Fibroblast of skin of scalp (primary cell): ENCODE data around the gene PNPLA8.
A peak's percentile ranks its signal among the peaks of the same experiment; 100 is the strongest.
"Not testable (repeated sequence)": the region's sequence is repeated elsewhere in the genome, so short reads cannot be mapped to it uniquely, and the experiment has no call there.

Experiments used
- DNase-seq: peaks from one replicate; pipeline ENCODE4 v3.0.0-alpha.2; 2013

The PNPLA8 gene

DNA sequence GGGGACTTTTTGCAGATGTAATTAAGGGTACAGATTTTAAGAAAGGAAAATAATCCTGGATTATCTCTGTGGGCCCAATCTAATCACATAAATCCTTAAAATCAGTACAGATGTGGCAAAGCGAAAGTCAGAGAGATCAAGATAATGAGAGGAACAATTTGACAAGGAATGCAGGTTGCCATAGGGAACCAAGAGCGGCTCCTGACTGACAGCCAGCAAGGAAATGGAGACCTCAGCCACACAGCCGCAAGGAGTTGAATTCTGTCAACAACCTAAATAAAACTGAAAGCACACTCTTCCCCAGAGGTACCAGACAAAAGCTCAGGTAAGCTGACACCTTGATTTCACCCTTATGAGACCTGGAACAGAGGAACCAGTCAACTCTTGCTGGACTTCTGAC, 3.4 kb upstream of the PNPLA8 start:
- DNase-seq, result no peak

DNA sequence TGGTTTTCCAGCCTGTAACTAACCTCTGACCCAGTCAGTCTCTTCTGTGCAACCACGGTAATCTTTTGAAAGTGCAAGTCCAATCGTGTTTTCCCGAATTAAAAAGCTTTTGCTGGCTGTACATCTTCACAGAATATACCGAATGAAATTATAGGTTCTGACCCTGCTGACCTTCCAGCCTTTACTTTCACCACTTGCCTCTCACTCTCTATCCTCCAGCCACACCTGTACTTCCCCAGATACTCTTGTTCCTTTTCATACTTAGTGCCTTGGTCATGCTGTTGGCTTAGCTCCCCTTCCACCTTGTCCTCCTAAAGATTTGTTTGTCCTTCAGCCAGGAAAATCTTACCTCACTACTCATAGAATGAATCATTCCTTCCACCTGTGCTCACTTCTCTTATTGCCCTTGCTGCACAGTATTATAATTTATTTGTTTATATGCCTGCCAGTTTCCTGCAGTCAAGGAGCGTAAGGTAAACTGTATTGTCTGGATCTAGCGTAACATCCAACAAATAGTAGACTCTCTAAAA, 2.3 kb upstream of the PNPLA8 start:
- no peak for DNase-seq

DNA sequence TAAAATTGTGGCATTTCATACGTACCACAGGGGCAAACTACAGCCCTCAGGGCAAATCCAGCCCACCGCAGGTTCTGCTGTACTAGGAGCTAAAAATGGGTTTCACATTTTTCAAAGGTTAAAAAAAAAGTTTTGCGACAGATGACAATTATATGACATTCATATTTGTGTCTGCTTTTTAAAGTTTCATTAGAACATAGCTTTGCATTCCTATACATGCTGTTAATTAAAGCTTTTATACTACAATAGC, 758 bp upstream of the PNPLA8 start:
- no peak for DNase-seq

DNA sequence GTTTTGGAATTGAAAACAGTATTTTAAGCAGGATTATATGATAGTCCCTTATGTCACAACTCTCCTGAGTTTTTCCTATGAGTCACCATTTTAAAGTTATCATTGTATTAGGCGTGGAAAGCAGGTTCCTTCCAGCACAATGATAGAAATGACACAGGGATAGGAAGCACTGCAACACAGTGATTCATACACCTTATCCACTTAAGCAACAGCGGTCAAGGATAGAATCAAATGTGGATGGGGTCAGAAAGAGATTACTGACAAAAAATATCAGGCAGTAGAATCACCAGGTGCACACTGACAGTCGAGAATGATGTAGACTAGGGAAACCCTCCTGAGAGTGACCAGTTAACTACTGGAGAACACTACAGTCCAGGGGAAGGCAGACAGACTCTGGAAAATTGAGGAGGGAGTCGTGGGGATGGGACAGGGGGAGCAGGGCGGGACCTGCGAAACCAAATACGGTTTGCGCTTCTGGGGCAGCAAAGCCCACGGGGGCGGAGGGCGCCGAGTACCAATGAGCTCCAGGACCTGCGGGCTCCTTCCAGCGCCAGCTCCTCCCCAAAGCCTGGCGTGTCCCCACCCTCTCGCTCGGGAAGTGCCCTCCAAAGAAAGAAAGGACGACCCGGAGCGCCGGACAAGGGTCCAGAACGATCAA, 479 bp downstream of the PNPLA8 start:
- peak; percentile 83 for DNase-seq

DNA sequence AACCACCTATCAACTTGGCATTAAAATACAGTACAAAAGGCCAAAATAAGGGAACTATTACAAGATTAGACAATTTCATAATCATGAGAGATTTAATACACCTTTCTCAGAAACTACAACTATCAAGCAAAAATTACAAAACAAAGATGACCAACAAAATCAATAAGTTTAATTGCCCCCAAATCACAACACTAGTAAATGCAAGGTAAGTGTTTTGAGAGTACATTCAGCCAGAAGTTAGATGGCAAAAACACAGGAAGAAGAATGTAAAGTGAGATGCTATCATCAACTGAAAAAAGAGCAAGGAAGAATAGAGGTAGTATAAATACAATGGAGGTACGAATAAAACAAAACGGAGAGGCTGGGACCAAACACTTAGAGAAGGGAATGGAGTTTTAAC, 3.2 kb downstream of the PNPLA8 start:
- DNase-seq, result no peak

DNA sequence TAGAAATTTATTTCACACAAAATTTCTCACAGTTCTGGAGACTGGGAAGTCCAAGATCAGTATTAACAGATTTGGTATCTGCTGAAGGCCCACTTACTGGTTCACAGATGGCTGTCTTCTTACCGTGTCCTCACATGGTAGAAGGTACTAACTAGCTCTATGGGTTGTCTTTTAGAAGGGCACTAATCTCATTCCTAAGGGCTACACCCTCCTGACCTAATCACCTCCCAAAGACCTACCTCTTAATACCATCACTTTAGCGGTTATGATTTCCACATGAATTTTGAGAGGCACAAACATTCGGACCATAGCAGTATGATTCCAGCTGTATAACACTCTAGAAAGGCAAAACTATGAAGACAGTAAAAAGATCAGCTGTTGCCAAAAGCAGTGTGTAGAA, 8.0 kb downstream of the PNPLA8 start:
- no peak for DNase-seq

DNA sequence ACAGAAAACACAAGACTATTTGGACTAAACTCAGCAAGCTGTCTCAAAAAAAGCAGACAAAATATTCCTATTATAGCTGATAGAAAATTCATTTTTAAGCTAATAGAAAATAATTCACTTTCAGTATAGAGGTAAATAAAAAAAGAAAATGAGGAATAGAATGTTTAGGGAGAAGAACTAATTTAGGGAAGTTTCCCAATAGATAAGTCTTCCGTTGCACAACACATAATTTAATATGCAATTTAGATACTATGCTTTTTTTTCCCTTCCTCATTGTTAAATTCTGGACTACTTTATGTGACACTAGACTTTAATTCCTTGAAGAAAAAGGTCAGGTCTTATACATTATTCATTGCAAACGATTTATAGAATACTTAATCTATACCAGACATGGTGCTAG, 10.3 kb downstream of the PNPLA8 start:
- no peak for DNase-seq

DNA sequence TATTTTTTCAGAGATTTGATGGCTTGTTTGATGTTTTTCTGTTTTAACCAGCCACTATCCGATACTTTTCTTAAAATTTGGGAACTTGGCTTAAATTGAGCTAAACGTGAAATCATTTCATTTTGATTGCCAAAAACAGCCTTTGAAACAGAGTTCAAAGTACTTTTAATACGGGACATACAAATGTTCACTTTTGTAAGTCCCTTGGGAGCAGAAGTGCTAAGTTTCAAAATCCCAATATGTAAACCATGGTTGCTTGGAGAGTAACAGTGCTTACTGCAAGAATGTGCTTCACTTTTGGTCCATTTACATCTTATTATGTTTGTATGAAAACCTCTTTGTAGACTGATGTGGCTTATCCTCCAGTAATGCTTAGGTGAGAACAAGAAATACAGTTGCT, 10.9 kb downstream of the PNPLA8 start:
- no peak for DNase-seq

DNA sequence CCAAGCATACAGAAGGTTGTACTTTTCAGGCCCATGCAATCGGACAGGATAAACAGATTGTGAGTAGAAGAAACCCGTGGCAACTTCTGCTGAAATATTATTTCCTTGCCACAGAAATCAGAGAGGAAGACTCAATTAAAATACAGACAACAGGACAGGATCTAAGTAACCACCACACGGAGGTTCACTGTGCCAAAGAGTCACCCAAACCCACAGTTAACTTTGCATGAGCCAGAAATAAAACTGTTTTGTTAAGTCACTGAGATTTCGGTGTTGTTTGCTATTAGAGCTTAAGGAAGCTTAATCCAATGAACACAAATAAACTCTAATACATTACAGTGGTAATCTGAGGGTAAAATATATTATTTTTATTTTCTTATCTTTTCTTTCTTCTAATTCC, 14.0 kb downstream of the PNPLA8 start:
- no peak for DNase-seq

DNA sequence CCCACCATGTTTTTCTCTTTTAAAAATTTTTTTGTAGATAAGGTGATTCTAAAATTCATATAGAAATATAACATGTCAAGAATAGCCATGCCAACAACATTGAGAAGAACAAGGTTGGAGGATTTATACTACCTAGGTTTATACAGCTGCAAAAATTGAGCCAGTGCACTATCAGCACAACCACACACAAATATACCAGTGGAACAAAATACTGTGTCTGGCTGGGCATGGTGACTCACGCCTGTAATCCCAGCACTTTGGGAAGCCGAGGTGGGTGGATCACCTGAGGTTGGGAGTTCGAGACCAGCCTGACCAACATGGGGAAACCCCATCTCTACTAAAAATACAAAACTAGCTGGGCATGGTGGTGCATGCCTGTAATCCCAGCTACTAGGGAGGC, 21.4 kb downstream of the PNPLA8 start:
- not testable (repeated sequence) for DNase-seq

DNA sequence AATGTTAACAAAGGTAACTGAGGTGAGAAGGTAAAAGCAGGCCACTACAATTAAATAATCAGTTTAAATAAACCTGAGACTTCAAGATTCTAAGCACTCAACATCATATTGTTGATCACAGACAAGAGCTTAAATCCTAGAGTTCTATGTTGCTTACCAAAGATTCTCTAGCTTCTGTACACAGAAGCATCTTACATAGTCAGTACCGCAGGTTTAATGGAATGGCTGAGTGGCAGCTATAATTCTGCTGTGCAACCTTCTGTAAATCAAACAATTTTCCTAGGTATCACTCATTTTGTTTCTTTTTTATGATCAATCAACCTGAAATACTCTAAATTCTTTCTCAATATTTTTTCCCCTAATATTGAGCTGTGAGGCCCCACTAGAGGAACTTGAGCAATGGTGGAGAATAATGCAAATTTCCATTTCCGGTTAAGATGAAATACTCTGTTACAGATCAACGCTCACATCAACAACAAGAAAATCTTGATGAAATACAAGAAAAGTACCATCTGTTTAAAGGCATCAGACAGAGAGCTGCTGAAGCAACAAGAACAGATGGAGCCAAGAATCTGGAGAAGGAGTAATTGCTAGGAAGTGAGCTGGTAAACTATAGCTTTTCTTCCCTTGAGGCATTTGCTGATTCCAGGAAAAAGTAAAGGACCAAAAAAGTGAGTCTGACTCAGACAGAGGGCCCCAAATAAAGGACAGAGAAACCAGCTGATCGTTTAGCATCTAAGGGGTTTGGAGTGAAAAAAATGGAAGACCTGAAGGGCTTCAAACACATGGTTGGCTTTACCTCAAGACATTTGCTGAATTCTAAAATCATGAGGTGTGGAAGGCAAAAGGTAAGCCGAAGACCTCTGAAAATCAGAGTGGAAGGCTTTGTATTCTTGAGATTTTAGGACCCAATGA, 22.6 kb downstream of the PNPLA8 start:
- no peak for DNase-seq

DNA sequence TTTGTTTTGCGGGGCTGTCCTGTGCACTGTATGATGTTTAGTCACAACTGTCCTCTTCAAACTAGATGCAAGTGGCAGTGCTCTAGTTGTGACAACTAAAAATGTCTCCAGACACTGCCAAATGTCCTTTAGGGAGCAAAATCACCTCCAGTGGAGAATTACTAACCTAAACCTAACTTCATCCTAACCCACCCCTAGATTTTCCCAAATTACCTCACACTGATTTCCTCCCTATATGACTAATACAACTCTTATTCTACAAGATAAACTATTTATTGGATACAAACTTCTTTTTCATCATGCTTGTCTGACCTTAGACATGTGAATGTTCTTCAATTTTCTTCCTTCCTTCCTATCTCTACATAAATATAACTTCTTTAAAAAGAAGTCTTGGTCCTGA, 26.4 kb downstream of the PNPLA8 start:
- no peak for DNase-seq

DNA sequence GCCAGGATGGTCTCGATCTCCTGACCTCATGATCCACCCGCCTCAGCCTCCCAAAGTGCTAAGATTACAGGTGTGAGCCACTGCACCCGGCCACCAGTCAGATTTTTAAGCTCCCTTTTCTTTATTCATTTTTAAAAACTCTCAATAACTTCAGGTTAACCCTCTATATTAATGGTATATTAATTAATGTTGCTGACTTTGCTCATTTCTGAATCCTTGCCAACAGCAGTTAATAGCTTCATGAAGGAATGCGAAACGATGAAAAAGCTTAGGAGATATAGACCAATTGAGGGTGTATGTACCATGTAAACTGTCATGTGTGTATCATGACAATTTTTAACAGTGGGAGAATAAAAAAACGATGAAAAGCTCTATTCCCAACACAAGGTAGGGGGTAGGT, 27.5 kb downstream of the PNPLA8 start:
- no peak for DNase-seq

DNA sequence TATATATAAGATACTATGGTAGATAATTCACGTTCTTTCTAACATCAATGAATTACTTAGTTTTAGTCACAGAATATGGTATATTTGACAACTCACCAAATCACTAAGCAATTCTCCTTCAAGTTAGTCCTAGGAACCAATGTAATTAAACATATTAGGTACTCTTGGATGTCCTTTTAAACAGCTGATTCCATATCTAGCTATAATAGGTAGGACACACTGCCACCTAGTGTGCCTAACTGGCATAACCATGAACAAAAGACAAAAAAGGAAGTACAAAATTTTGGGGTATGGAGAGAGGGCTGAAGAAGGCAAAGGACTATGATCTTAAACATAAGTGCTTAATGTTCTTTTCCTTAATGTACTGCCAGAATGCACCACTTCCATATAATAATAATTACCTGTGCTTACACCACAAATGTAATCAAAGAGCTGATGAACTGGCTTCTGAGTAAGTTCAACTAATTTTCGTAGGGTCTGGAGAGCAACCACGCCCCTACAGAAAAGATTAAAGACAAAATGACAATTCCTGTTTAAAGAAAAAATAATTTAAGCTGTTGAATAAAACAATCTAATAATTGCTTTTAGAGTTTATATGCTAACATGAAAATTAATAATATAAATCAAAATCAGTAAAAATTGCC, 28.7 kb downstream of the PNPLA8 start:
- DNase-seq, result peak; percentile 58

DNA sequence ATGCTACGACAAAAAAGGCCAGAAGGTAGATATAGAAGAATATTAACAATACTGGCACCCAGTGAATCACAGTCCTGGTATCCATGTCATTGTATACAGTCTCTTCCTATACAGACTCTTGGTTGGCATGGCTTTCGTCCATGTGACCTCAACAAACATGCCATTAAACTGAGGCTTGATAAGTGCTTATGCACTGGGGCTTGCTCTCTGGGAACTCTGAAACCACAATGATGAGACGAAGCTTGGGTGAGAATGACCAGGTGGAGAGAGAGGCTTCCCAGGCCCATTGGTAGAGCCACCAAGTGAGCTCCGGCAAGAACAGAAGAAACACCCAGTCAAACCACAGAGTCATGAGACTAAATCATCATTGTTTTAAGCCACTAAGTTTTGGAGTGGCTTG, 33.2 kb downstream of the PNPLA8 start:
- no peak for DNase-seq

DNA sequence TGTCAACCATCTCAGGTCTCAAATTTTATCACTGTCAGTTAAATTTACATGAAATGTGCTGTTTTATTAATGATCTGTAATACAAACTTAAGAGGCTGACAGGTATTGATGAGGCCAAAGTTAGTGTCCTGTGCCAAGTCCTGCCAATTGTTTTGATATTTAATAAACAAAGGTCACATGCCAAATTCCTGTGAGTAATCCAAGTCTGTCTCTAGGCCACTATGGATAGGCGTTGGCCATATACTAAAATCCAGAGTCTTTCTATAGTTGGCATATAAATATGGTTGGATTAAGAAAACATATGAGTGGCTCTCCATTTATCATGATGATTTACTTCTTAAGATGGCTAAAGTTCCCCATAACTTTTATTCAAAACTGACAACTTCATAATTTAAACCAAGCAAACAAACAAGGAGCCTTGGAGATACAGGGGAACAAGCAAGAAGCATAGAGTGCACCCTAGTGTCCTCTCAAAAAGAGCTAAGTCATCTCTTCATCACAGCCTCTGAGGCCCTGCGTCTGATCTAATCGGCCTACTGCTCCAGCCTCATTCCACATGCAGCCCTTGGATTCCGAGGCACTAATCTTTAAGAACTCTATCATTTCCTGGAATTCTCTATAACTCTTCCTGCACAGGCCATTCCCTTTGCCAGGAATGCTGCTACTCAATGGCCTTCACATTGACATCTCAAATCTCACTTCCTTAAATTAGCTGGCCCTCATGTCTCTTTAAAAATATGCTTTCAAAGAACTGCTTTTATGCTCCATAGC, 37.0 kb downstream of the PNPLA8 start:
- no peak for DNase-seq

DNA sequence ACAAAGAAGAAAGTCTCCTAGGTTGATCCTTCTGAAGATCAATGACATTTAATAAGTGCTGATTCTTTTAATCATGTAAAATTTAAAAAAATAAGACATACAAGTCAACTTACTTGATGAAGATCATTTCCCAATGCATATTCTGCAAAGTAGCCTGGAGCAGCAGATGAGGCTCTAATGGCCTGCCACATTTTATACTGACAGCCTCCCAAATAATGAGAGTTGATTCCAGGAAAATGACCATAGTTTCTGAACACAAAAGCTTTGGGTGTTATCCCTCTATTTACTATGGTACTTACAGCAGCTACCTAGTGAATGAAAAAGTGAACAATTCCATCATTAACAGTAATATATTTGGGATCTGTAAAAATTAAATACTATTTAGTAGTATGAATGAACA, 38.3 kb downstream of the PNPLA8 start:
- DNase-seq, result no peak

DNA sequence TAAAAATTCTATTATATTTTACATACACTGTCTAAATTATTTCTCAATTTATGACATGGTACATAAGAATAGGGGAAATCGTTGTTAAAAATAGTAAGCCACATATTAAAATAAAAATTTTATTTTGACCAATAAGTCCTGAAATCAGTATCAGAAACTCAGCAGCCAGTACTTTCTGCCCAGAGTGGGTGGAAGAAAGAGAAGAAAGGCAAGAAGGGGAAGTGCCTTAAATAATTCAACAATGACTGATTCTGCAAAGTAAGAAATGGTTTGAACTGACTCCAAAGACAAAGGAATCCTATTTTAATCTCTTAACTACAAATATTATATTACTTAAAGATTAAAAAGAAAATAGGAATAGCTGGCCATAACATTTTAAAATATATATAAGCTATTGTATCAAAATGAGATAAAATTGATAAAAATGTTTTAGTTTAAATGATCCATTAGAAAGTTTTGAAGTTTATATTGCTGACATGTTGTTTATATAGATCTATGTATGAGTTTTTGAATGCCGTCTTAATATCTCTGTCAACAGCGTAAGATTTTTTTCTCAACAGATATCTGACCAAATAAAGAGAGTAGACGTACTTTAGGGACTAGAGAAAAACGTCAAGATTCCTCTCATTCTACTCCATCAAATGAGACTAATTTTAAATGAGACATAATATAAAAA, 39.5 kb downstream of the PNPLA8 start:
- peak; percentile 12 for DNase-seq

DNA sequence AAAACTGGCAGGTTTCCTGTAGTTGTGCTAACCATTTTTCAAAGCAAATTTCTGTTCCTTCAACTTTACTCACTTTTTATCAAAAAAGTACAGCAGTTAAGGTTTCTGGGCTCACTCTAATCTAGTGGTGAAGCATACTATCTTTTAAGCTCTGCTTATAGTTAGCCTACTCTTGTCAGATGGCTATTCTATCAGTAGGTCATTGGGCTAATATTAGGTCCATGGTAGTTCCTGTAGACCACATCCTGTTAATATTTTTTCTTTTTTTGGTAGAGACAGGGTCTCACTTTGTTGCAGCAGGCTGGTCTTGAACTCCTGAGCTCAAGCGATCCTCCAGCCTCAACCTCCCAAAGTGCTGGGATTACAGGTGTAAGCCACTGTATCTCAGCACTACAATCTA, 41.8 kb downstream of the PNPLA8 start:
- DNase-seq, result no peak

DNA sequence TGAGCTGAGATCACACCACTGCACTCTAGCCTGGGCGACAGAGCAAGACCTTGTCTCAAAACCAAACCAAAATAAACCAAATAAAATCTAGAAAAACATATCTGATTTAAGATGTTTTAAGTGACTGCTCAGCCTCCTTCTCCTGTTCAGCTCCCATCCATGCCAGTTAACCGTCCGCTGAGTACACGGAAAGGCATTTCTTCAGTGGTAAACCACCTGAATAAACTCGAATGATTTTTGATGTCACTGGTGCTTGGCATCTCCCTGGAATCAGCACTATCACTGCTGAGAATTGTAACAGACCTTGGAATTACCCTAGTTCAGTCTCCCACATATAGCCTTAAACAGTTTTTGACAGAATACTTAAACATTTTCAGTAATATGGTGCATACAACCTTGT, 45.6 kb downstream of the PNPLA8 start:
- DNase-seq, result no peak

DNA sequence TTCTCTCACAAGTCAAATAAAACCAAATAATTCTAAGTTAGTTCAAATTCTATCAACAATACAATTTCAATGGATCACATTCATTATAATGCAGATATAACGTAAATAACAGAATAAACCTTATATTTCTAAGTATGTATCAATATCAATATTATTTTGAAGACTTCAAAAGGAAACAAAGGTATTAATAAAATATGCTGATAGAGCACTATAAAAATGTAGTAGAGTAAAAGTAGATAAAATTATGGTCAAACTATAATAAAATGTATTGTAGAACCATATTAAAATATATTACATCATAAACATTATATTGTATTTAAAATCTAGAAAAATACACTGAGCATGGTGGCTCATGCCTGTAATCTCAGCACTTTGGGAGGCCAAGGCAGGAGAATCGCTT, 46.2 kb downstream of the PNPLA8 start:
- DNase-seq, result no peak

DNA sequence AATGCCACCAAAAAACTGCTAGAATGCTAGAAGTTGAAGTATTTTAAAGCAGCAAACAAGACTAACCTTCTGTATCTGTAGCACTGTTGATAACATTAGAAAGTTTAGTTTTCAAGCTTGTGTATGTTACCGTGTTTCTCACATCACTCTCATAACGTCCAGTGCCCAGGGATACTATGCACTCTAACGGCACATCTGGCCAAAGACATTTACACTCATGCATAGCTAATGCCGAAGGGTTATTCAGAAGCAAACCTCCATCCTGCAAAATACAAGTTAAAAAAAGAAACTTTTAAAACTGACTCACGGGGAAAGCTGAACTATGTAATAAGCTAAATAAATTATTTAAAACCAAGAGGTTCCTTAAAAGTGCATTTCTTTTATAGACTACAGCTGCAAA, 46.8 kb downstream of the PNPLA8 start:
- no peak for DNase-seq
